ENCODE measurements around the gene TRIO. TPM values are rescaled to one million over a fixed set of nuclear protein-coding genes. Genes with fewer than 3 reads are reported as not detected.

The TRIO gene
- total RNA-seq, 1 experiment from 2014 or later: 88.8 TPM

GRCh38 chr5:14268738-14269137 is 125.6 kb downstream of the TRIO start:
- Mint-ChIP-seq H3K36me3 (no peaks in the 10 kb centered on the region), H3K4me3 (no peak overlapping the region), H3K9me3 (no peaks in the 10 kb centered on the region), H3K27ac (peak overlapping the region; percentile 99), H3K4me1 (peaks cover 63% of the 10 kb centered on the region), H3K27me3 (ENCODE audit: low read depth) (no peaks in the 10 kb centered on the region)
- TF ChIP-seq USF1 (CRISPR knock-in tag; IDR thresholded peaks at IDR 0.05) (no peak), SMAD3 (CRISPR knock-in tag; IDR thresholded peaks at IDR 0.05; ENCODE audit: borderline replicate concordance) (no peak), ZNF121 (CRISPR knock-in tag; IDR thresholded peaks at IDR 0.05) (no peak), CREB1 (CRISPR knock-in tag; IDR thresholded peaks at IDR 0.05) (no peak), ZNF138 (CRISPR knock-in tag; conservative IDR thresholded peaks at IDR 0.05) (no peak), ZNF396 (CRISPR knock-in tag; IDR thresholded peaks at IDR 0.05; ENCODE audit: borderline replicate concordance) (no peak), ATF2 (CRISPR knock-in tag; IDR thresholded peaks at IDR 0.05; ENCODE audit: borderline replicate concordance, low read depth) (no peak), ZNF532 (CRISPR knock-in tag; IDR thresholded peaks at IDR 0.05; ENCODE audit: borderline replicate concordance) (no peak)
- ChIA-PET POLR2A (interaction anchor here (0.7 kb wide), 1 partner anchor 66 kb away, joined by 4 read pairs; no protein-coding TSS in a partner anchor), CTCF (interaction anchor here (0.6 to 4.2 kb wide), 10 partner anchors 8 to 160 kb away, joined by 3 to 45 read pairs (median 11); partner anchors contain the start of gene TRIO)
- DNase-seq (ENCODE audit: low spot score) (no peak), ATAC-seq (no peak)

- Mint-ChIP-seq H3K36me3 (no peaks in the 10 kb centered on the region), H3K9me3 (no peaks in the 10 kb centered on the region), H3K4me1 (peaks cover 66% of the 10 kb centered on the region), H3K4me3 (peak overlapping the region; percentile 44), H3K27me3 (ENCODE audit: low read depth) (no peaks in the 10 kb centered on the region), H3K27ac (peak overlapping the region; percentile 99)
- DNase-seq (ENCODE audit: low spot score): no peak
- peak; percentile 64 for ATAC-seq
- CTCF ChIA-PET: interaction anchor here (0.6 to 4.2 kb wide), 31 partner anchors 8 to 313 kb away, joined by 3 to 45 read pairs (median 6); partner anchors contain the start of genes OTULINL and TRIO
- TF ChIP-seq PRDM15 (CRISPR knock-in tag; IDR thresholded peaks at IDR 0.05) (no peak), NFATC4 (CRISPR knock-in tag; IDR thresholded peaks at IDR 0.05) (no peak), ZNF671 (CRISPR knock-in tag; IDR thresholded peaks at IDR 0.05) (no peak)
- POLR2A ChIA-PET: interaction anchor here (0.7 to 1.6 kb wide), 2 partner anchors 11 to 67 kb away, joined by 3 to 4 read pairs; no protein-coding TSS in a partner anchor
These were observed 126.3 kb downstream of the TRIO start for GRCh38 chr5:14269395-14269794.
